ENCODE measurements around the gene FUT3. TPM values are rescaled to one million over a fixed set of nuclear protein-coding genes. Genes with fewer than 3 reads are reported as not detected.

FUT3 gene
- total RNA-seq, 1 experiment from 2014 or later, result not detected

DNA sequence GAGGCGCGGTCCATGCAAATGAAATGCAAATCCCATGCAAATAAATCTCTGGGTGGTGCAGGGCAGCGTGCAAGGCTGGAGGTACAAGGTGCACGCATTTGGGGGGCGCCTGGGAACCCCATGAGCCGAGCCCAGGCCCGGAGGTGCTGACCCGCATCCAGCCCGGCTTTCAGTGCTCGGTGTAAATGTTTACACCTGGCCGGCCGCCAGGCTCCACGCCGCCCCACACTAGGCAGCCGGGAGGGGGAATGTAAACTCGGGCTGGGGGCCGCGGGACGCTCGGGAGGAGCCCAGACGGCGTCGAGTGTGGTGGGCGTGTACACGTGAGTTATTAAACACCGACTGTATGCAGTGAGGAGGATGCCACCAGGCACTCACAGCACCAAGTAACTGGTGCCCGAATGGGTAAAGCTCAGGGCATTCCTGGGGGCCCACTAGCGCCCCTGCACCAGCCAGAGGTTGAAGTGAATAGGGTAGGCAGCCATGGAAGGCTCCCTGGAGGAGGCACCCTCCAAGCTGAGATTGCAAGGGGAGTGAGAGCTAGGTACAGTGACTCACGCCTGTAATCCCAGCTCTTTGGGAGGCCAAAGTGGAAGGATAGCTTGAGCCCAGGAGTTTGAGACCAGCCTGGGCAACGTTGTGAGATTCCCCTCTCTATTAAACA is 28.9 kb downstream of the FUT3 start:
- Histone ChIP-seq H4K20me1 (ENCODE audit: control insufficient read depth, insufficient read depth, insufficient read length) (no peaks in the 10 kb centered on the region), H3K56ac (ENCODE audit: insufficient read length, low read depth, low read length) (no peak overlapping the region), H2BK20ac (ENCODE audit: low read depth, low read length, poor library complexity, severe bottlenecking) (no peak overlapping the region), H3K4me2 (ENCODE audit: insufficient read depth, insufficient read length, low read length) (no peak overlapping the region), H3K27me3 (ENCODE audit: insufficient read depth, low read length) (no peaks in the 10 kb centered on the region), H3K14ac (ENCODE audit: insufficient read depth, low read length) (no peak overlapping the region; the same call in 1 of the 2 replicates), H2AK5ac (ENCODE audit: insufficient read length, low read length) (no peak overlapping the region), H3K9ac (ENCODE audit: extremely low read depth, insufficient read length, low read length) (no peak overlapping the region), H3K27ac (ENCODE audit: insufficient read length, low read depth, low read length) (no peak overlapping the region), H2AFZ (ENCODE audit: low read length) (no peak overlapping the region), H3K9me3 (ENCODE audit: control insufficient read depth, low read depth, low read length) (no peaks in the 10 kb centered on the region), H3K4ac (ENCODE audit: low read depth, low read length) (no peak overlapping the region), H2BK5ac (ENCODE audit: insufficient read length, low read length) (no peak overlapping the region), H2BK120ac (ENCODE audit: low read depth, low read length, poor library complexity, severe bottlenecking) (no peak overlapping the region), H3K23ac (ENCODE audit: insufficient read length, low read depth, low read length) (no peak overlapping the region), H3T11ph (ENCODE audit: low read length) (no peak overlapping the region), H3K4me1 (ENCODE audit: insufficient read depth, low read length) (no peaks in the 10 kb centered on the region), H4K91ac (ENCODE audit: insufficient read length, low read depth, low read length) (no peak overlapping the region), H4K8ac (replicated peaks; ENCODE audit: insufficient read length, low read depth, low read length) (no peak overlapping the region), H2BK12ac (ENCODE audit: insufficient read length, low read depth, low read length) (no peak overlapping the region), H3K79me1 (ENCODE audit: insufficient read depth, low read depth, low read length, poor library complexity, severe bottlenecking) (no peaks in the 10 kb centered on the region), H3K23me2 (ENCODE audit: insufficient read length, low read depth, low read length, poor library complexity, severe bottlenecking) (peaks cover 1% of the 10 kb centered on the region), H4K5ac (ENCODE audit: insufficient read length, low read depth, low read length) (no peak overlapping the region), H3K18ac (ENCODE audit: insufficient read length, low read depth, low read length) (no peak overlapping the region), H3K79me2 (ENCODE audit: insufficient read depth, low read length) (no peaks in the 10 kb centered on the region), H2BK15ac (ENCODE audit: low read depth, low read length) (no peak overlapping the region)
- WGBS (ENCODE audit: extremely low coverage, insufficient read length, low lambda C conversion rate), result no CpG with 5 or more reads among the region's 30 CpGs
- Mint-ChIP-seq H3K4me1 (peaks cover 2 to 13% of the 10 kb centered on the region in 2 experiments; a peak in 2 of 4 replicates), H3K4me3 (no peak overlapping the region), H3K27me3 (ENCODE audit: low read depth) (peaks cover 18% of the 10 kb centered on the region), H3K9me3 (peaks cover 0 to 1% of the 10 kb centered on the region in 2 experiments; a peak in 2 of 5 replicates), H3K27ac (no peak overlapping the region), H3K36me3 (ENCODE audit: insufficient read depth in 1 of 3, low read depth in 3 of 3) (no peaks in the 10 kb centered on the region)
- no peak for DNase-seq
- TF ChIP-seq CTCF (conservative IDR thresholded peaks at IDR 0.05), result no peak

Measured in H9 (cell line).